ENCODE results near the gene PSME2.

Gene PSME2

GRCh38 chr14:24151404-24152080 lies 5.1 kb upstream of the PSME2 start:
- no peak for DNase-seq (ENCODE audit: low spot score)

- DNase-seq (ENCODE audit: low spot score): no peak
These were observed 4.6 kb upstream of the PSME2 start for GRCh38 chr14:24150993-24151392.

GRCh38 chr14:24150567-24150966 lies 4.2 kb upstream of the PSME2 start:
- DNase-seq (ENCODE audit: low spot score): no peak

GRCh38 chr14:24150061-24150460 lies 3.7 kb upstream of the PSME2 start:
- no peak for DNase-seq (ENCODE audit: low spot score)

GRCh38 chr14:24149302-24149969 lies 3.0 kb upstream of the PSME2 start:
- DNase-seq (ENCODE audit: low spot score): no peak

GRCh38 chr14:24147761-24148428 lies 1.5 kb upstream of the PSME2 start:
- DNase-seq (ENCODE audit: low spot score): no peak

GRCh38 chr14:24146978-24147760 lies 759 bp upstream of the PSME2 start, which contains the start of gene RNF31:
Gene RNF31 (plus strand): TSS chr14:24147498. CDS start chr14:24147699, 201 bp downstream.
- DNase-seq (ENCODE audit: low spot score): peak; percentile 95

- no peak for DNase-seq (ENCODE audit: low spot score)
These were observed 539 bp downstream of the PSME2 start for GRCh38 chr14:24145690-24146452.

GRCh38 chr14:24145219-24145618 lies 1.2 kb downstream of the PSME2 start:
- no peak for DNase-seq (ENCODE audit: low spot score)

GRCh38 chr14:24144451-24144850 lies 2.0 kb downstream of the PSME2 start:
- DNase-seq (ENCODE audit: low spot score): no peak

GRCh38 chr14:24143511-24143910 lies 2.9 kb downstream of the PSME2 start:
- no peak for DNase-seq (ENCODE audit: low spot score)

- peak; percentile 94 for DNase-seq (ENCODE audit: low spot score)
These were observed 5.1 kb downstream of the PSME2 start, which contains the start of gene EMC9 for GRCh38 chr14:24141097-24141880. Gene EMC9 (minus strand): TSS chr14:24141591. CDS start chr14:24141304, 287 bp downstream.

GRCh38 chr14:24139272-24139934 lies 7.0 kb downstream of the PSME2 start:
- no peak for DNase-seq (ENCODE audit: low spot score)

GRCh38 chr14:24138396-24139271 lies 7.8 kb downstream of the PSME2 start:
- no peak for DNase-seq (ENCODE audit: low spot score)

- no peak for DNase-seq (ENCODE audit: low spot score)
These were observed 8.6 kb downstream of the PSME2 start for GRCh38 chr14:24137529-24138395.

- no peak for DNase-seq (ENCODE audit: low spot score)
These were observed 9.5 kb downstream of the PSME2 start for GRCh38 chr14:24136684-24137528.
